OCI-M1 (cell line): ENCODE data around the gene PPM1F.

Experiments
- DNase-seq: peaks from one replicate; lab custom pipeline; 2025; lab: John Stamatoyannopoulos, UW

The PPM1F gene

DNA sequence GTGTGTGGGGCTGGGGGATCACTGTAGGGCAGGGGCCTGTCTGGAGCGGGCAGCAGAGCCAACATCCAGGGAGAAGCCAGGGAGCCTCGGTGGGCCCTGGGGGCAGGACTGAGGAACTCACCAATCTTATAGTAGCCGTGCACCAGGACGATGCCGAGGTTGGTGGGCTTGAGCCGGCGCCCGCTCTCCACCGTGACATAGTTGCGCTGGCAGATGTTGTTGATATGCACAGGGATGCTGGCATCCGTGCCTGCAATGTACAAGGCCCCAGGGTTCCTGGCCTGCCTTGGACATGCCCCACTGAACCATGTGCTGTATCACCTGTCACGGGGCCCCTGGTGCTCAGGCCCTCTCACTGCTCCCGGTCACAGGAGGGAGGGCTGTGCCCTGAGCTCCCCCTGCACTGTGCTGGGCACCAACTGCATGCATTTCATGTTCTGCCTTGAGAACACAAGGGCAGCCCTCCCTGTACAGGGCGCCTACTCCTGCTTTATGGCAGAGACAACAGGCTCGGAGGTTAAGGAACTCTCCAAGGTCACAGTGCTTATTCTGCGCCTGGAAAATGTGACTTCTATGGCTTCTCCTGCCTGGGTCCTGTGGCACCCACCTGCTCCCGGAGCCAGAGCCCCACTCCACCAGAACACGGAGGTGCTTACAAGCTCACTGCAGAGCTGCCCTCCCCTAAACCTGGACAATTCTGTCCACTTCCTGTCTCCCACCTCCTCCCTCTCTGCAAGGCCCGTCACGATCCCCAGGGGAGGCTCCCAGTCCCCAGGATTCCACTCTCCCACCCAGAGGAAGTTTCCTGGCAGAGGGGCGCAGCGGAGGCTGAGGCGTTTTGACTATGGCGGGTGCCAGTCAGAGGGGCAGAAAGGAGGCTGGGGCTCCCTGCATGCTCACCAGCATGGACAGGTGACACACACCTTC lies 7.8 kb upstream of the PPM1F start:
- DNase-seq, result no peak

DNA sequence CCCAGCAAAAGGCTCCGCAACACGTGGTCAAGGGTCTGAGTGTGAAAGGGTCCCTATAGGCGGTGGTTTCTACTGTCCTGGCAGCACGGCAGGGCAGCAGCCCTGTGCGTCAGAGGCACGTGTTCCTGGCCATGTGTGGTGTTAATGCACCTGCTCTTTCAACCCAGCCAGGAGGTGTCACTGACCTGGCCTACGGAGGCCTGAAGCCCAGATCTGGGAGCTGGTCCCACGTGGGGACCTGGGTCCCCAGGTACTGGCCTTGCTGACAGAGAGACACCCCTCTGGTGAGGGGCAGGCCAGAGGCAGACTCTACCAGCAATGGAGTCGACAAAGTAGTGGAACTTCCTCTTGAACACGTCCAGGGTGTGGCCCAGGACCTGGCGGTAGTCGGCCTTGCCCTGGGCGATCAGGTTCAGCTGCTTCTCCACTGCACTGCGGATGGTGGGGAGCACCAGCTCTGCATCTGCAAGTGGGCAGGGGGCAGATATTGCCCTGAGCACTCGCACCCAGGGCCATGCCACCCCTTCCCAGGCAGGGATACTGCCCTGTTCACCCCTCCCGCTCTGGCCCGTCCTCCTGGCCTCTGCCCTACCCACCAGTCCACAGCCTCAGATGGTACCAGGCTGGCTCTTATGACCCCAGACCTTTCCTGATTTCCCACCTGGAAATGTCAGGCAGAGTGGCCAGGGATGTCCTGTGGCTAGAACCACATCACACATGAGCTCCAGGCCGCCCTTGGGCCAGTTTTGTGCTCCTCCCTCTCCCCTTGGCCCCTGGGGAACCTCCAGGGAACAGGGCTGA lies 6.8 kb upstream of the PPM1F start:
- DNase-seq, result no peak

DNA sequence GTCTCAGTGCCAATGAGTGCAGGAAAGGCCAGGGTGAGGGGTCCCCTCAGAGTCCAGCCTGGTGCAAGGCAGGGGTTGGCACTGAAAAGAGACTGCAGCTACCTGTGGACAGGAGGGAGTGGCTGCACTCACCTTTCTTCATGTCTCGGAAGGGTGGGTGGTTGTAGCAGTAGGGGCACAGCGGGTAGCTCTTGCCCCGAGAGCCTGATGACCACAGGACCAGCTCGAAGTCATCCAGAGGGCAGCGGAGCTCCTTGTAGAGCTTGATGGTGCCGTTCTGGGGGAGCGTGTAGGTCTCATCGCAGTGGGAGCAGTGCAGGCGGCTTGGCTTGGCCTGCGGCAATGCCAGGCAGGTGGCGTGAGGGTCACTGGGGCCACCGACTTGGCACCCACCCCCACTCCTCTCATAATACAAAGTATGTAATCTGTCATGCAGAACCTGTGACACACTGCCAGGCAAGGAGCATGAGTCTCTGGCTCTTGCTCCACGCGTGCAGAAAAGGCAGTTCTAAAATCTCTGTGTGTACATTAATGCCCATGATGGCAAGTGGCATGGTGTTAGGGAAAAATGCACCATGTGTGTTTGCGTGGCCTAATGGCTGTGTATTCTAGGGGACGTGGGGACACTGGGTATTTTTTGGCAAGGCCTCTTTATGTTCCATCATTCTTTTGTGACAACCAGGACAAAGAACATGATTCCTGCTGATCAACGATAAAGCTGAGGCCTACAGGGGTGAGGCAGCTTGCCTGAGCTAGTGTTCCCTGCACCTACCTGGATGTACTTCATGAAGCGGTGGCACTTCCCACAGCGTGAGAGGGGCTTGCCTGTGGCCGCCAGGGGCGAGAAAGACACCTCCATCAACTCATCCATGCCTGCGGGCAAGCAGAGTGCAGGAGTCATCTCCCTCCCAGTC lies 6.0 kb upstream of the PPM1F start:
- DNase-seq, result no peak

DNA sequence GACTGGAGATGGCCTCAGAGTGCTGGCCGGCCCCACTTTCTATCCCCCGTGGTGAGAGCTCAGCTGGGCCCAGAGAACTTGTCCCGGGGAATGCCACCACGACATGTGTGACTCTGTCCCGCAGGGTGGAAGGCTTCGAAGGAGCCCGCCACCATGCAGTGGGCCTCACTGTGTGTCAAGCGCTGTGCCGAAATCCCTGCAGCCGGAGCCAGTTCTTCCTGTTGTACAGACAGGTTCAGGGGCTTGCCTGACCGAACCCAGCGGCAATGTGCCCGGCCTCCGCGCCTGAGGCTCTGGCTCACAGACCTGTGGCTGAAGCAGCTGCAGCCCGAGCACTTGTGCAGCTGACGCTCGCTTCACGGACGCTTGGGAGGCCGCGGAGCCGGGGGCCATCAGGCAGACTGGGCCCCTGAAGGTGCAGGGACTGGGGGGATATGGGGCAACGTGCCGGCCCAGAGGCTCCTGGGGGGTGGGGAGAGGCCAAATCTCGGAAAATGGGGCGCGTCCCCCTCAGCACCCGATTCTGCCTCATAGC lies 650 bp downstream of the PPM1F start:
- DNase-seq, result peak; percentile 48

DNA sequence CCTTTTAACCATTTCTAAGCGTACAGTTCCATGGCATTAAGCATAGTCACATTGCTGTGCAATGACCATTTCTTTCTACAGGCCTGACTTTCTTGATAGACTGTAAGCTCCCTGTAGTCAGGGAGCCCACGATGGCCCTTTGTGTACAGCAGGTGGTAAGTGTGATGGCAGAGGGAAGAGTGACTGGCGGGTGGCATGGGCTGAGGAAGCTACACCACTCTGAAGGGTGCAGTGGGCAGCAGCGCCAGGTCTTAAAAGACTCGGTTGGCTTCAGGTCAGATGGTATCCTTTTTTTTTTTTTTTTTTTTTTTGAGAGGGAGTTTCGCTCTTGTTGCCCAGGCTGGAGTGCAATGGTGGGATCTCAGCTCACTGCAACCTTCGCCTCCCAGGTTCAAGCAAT lies 1.6 kb downstream of the PPM1F start:
- DNase-seq, result no peak

DNA sequence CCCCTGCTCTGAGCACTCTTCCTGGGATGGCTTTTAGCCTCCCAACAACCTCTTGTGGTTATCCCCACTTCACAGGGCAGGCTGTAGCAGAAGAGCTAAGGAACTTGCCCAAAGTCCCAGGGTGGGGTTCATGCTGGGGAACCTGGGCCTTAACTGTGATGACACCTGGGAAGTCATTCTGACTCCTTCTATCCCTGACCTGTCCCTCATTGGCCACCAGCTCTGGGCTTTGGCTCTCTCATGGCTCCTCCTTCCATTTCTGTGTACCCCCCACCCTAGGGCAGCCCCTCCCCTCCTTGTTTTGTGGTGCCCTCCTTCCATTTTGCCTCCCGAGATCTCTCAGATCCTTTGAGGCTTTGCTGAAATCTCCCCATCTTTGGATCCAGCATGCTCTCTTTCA lies 2.7 kb downstream of the PPM1F start:
- DNase-seq, result no peak

DNA sequence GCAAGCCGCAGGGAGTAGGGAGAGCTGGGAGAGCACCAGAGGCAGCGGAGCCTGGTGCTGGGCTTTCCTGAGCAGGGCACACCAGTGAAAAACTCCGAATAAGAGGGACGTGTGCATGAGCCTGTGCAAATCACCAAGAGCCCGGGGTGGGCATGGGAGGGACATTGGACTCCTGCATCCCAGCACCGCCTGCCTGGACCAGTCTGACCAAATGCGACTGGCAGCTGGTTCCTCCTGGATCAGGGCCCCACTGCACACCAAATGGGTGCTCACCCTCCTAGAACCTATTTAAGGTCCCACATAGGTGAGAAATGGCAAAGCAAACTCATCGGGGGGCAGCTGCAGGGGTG lies 3.1 kb downstream of the PPM1F start:
- no peak for DNase-seq

DNA sequence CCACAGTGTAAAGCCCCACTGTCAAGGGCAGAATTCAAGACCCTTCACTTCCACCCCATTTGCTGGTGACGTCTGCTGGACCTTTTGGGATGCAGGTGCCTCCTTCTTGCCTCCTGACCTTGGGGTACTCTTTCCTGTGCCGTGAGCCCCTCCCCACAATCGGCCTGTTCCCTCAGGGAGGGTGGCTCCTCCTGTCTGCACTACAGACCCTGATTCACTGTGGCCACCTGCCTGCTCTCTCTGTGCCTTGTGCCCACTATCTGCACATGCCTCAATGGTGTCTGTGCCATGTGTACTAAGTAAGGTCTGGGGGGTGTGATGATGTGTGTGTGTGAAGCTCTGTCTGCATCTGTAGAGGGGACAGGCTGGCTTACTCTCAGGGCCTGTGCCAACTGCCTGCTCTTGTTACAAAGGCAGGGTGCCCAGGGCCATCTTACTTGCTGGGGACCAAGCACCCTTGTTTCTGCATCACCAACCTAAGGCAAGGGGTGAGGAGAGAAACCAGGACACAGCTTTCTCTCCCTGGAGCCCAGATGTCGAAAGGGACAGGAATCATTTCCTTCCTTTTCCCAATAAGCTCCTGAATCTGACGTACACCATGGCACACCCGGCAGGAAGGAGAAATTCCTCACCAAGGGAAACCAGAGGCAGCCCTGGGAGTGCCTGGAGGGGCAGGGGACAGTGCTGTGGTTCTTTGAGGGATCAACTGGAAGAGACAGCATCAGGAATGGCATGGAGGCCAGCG lies 3.7 kb downstream of the PPM1F start:
- DNase-seq, result no peak

DNA sequence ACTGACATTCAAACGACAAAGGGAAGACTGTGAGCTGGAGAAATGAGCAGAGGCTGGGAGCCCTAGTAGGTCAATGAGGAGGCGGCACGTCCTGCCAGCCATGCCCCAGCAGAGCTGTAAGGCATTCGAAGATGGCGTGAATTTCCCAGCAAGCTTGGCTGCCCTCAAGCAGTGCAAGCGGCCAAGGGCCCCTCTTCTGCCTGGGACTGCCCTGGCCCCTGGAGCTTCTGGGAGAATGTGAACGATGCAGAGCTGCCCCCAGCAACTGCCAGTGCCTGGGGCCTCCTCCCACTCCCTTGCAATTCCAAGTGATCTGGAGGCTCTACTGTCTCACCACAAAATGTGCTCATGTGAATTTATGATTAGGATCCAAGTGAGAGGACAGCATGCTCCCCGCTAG lies 4.3 kb downstream of the PPM1F start:
- DNase-seq, result peak; percentile 44

DNA sequence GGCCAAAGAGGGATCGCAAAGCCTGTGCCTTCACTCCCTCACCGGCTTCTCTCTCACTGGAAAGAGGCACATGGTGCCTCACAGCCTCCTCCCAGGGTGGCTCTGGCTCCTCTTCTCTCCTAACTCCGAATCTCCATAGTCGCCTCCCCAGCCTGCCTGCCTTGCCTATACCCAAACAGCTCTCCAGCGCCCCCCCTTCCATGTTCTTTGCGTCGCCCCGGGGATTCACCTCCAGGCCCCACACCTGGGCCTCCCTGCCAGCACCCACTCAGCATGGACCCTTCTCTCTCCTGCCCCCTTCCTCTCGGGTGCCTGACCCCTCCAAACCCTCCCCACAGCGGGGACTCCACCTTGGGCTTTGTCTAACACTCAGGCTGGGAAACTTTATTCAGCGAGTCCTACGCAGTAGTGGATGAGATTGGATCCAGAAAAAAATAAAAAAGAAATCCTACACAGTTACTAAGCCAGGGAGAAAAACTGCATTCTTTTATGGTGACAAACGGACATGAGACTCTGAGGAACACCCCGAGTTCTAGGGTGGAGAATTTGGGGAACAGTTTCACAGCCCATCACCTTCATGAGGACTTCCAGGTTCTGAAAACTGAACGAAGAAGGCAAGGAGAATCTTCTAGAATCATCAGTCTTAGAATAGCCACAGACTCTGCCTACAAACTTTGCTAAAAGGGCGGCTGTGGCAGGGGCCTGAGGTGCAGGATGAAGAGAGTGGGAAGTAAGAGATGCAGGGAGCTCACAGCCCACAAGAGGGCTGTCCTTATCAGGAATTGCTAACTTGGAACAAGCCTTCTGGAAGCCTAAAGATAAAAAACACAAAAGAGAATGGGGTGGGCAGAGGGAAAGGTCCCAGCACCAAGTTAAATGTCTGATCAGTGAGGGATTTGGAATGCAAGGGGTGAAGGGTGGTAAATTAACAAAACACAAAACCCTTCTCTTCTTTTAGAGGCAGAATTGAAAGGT lies 5.3 kb downstream of the PPM1F start:
- peak; percentile 93 for DNase-seq

DNA sequence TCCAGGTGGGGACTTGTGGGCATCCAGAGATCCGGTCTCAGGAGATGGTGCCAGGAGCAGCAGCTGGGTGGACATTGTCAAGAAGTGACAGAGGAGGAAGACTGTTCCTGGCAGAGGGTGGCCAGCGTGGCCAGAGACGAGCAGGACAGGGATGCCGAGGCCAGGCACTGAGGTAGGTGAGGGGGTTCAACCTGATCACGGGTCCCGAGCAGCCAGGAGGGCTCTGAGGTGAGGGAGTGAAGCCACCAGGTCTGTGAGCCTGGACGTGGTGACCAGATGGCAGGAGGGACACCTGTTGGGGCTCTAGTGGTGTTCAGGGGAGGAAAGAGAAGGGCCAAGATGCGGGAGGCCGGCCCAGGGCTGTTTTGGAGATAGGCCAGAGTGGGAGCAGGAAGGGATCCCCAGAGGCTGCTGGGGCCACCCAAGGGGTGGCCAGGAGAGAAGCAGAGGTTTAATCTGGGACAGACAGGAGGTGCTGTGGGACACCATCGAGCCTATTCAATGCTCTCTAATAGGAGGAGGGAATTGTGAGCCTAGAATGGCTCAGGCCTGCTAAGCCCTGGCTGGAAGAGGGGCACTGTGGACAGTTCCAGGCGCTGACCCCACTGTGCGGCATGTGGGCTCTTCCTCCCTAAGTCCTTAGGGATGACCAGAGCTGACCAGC lies 6.3 kb downstream of the PPM1F start:
- DNase-seq, result no peak

DNA sequence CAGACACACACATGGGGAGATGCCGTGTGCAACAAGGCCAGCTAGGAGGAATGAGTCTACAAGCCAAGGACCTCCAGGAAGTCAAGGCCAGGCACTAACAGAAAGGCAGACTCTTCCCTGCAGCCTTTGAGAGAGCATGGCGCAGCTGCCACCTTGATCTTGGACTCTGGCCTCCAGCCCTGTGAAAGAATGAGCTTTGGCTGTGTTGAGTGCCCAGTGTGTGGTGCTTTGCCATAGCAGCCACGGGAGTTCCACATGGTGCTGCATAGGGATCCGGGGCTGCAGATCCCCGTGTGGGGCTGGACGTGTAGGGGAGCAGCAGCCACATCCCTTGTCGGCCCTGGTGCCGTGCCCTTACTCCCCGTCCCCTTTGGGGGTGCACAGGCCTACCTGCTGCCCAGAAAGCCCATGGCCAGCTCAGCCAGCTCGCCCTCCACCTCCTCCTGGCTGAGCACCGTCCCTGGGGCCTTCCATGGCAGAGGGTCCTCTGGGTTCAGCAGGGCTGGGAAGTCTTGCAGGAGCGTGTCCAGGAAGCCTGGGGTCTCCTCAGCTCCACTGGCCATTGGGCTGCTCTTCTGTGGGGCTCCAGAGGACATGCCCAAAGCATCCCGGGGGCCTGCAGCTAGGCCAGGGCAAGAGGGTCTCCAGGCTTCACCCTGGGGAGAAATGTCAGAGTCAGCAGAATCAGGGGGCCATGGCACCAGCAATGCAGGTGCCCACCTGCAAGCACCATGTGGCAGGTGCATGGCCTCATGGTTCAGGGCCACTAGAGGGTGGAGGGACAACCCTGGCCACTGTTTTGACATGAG lies 7.0 kb downstream of the PPM1F start:
- DNase-seq, result no peak

DNA sequence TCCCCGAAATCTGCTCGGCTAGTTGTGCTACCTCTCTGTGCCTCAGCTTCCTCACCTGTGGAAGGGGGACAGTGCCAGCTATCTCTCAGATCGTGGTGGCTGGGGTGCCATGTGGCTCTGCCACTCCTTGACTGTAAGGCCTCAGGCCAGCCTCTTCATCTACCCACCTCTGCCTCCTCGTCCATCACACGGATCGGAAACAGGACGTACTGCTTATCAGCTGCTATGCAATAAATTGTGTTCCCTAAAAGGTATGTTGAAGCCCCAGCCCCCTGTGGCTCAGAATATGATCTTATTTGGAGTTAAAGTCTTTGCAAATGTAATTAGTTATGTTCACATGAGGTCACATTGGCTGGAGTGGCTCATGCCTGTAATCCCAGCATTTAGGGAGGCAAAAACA lies 7.8 kb downstream of the PPM1F start:
- no peak for DNase-seq

DNA sequence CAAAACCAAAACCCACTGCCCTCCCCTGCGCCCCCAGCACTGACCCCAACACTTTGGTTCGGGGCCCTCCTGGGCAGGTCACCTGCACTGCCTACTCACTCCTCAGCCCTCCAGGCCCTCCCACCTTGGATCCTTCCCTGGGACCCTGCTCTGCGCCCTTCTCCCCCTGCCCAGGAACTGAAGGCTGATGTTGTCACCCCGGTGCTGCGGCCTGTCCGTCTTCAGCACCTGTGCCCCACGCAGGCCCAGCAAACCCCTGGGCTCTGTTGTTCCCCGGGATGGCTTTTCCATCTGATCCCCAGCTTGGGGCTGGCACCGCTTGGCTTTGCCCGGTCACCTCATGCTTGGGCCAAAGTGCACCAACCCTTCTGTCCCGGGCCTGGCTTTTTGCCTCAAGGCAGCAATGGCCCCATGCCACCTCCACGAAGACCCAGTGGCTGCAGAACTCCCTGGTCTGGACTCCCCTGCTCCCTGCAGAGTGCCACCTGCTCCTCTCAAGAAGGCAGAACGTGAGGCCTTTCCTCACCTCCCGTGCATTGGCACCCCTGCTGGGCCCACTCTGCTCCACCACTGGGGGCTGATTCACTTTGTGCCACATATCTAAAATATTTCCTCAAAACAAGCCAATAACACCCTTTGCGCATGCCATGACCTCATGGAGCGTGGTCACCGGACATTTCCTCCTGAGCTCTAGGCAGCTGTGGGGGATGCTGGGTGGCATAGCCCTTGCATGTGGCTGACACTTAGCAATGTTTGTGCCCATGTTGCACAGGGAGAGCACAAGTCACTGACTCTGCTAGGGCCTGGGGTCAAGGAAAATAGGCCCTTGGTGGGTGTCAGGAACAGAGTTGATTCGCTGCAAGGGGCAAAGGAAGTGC lies 8.8 kb downstream of the PPM1F start:
- no peak for DNase-seq

DNA sequence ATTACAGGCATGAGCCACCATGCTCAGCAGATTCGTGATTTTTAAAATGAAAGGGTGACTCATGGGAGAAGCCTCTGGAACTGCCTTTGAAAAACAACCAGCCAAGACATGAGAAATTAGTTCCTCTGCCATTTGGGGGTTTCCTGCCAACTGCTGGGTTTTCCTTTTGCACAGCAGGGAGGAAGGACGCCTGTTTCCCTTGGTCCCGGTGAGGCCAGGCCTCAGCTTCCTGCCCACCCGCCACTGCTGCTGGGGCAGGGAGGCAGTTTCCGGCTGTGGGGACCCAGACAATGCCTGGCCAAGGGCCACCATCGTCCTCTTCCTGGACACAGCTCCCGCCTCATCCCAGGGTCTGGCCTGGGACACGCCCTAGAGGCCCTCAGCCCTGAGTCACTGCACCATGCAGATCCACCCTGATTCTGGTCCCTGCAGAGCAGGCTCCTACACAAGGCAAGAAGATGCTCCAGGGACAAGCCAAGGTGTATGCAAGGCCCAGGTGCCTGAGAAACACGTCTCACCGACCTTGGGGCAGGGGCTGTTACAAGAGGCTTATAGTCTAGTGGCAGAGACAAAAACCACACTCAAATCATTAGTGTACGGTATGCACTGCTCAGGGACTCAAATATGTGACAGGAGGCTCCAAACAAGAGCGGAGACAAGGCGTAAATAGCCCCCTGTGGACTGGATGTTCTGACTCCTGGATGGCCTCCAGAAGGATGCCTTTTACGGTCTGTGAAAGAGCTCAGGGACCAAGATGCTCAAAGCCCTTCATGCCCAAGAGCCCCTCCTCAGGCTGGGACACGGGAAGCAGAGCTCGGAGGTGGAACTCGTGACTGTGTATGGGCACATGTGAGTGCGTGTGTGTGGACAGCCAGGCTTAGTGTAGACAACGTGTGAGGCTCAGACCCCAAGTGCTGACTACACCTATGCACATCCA lies 10.0 kb downstream of the PPM1F start:
- no peak for DNase-seq

DNA sequence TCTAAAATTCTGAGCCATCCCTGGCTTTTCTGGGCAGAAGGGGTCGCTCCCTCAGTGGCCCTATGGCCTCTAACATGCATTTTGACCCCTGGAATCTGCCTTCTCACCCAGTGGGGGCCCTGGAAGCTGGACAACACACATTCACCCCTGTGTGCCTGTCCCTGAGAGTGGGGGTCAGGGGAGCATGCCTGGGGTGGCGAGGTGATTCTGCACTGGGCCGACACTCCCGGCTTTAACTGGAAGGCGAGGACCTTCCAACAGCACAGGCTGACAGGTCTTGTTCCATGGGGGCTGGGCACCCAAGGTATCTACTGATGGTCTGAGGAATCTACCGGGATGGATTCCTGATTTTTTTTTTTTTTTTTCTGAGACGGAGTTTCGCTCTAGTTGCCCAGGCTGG lies 10.7 kb downstream of the PPM1F start:
- DNase-seq, result no peak

DNA sequence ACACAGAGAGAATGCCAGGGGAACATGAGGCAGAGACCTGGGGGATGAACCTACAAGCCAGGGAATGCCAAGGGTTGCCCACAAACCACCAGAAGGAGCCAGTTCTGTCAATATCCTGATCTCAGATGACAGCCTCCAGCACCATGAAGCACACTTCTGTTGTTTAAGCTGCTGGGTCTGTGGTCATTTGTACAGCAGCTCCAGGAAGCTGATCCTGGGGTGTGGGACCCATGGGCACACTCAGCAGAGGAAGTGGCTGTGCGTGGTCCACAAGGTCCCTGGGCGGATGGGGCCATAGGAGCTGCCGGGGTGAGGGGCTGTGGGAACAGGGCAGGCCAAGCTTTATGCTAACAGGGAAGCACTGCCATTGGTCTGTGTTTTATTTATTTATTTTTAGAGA lies 12.1 kb downstream of the PPM1F start:
- DNase-seq, result no peak
